Fibroblast of lung (primary cell): ENCODE data around the gene PRRX2. TPM values are rescaled to one million over a fixed set of nuclear protein-coding genes. Genes with fewer than 3 reads are reported as not detected.
"Not testable (repeated sequence)": the region's sequence is repeated elsewhere in the genome, so short reads cannot be mapped to it uniquely, and the experiment has no call there.

Experiments used
- DNase-seq, 2 donors: peaks; one replicate each; pipeline versions ENCODE4 v3.0.0 to v3.0.0-alpha.2; 2010; ENCODE audit warnings: low read depth in 2 of 2
- H2AFZ ChIP-seq: 2 replicates; pipeline ENCODE4 v1.5.1; 2012; ENCODE audit warnings: low read length, control low read depth, inconsistent platforms
- H3K27ac ChIP-seq: 2 replicates; pipeline ENCODE4 v1.5.1; 2011; ENCODE audit warnings: low read length, control low read depth; ENCODE audit not compliant: insufficient read depth
- H3K27me3 ChIP-seq: 2 replicates; pipeline ENCODE4 v1.5.1; 2011; ENCODE audit warnings: mild to moderate bottlenecking, low read length; ENCODE audit not compliant: control insufficient read depth, insufficient read depth
- H3K36me3 ChIP-seq: 2 replicates; pipeline ENCODE4 v1.5.1; 2011; ENCODE audit warnings: low read length; ENCODE audit not compliant: control insufficient read depth, insufficient read depth
- H3K4me1 ChIP-seq: 2 replicates; pipeline ENCODE4 v1.5.1; 2011; ENCODE audit warnings: low read length; ENCODE audit not compliant: control insufficient read depth, insufficient read depth; ENCODE audit errors: extremely low read depth
- H3K4me2 ChIP-seq: 2 replicates; pipeline ENCODE4 v1.5.1; 2011; ENCODE audit warnings: low read length, control low read depth; ENCODE audit not compliant: insufficient read depth; ENCODE audit errors: extremely low read depth
- H3K4me3 ChIP-seq, 4 experiments: fragments of 200-600 bp in 1 of 4; sonication (generic) in 1 of 4; replicated peaks in 1 of 4; 2 replicates each; pipeline ENCODE4 v1.5.1; 2011 to 2016; ENCODE audit warnings: low read length in 4 of 4, low read depth in 3 of 4, mild to moderate bottlenecking in 3 of 4, control low read depth in 2 of 4, inconsistent platforms in 1 of 4, mixed read lengths in 1 of 4; ENCODE audit not compliant: insufficient read depth in 1 of 4; ENCODE audit errors: control extremely low read depth in 1 of 4
- H3K79me2 ChIP-seq: 2 replicates; pipeline ENCODE4 v1.5.1; 2012; ENCODE audit warnings: mild to moderate bottlenecking, low read length, inconsistent platforms; ENCODE audit not compliant: control insufficient read depth, insufficient read depth
- H3K9ac ChIP-seq: 2 replicates; pipeline ENCODE4 v1.5.1; 2011; ENCODE audit warnings: mild to moderate bottlenecking, low read length, control low read depth; ENCODE audit not compliant: insufficient read depth
- H3K9me3 ChIP-seq: 2 replicates; pipeline ENCODE4 v1.5.1; 2012; ENCODE audit warnings: low read depth, low read length; ENCODE audit not compliant: control insufficient read depth, insufficient read depth
- H4K20me1 ChIP-seq: 2 replicates; pipeline ENCODE4 v1.5.1; 2011; ENCODE audit warnings: low read length; ENCODE audit not compliant: control insufficient read depth, insufficient read depth; ENCODE audit errors: extremely low read depth
- CTCF ChIP-seq, 2 donors: IDR thresholded peaks in 1 of 2; conservative IDR thresholded peaks in 1 of 2; 1 replicate in 1 of 2; 2 replicates in 1 of 2; pipeline ENCODE4 v1.5.1; 2011 to 2012; ENCODE audit warnings: low read length in 2 of 2, control low read depth in 1 of 2, inconsistent platforms in 1 of 2, low read depth in 1 of 2, mild to moderate bottlenecking in 1 of 2
- EZH2 ChIP-seq: IDR thresholded peaks from 2 replicates; pipeline ENCODE4 v1.5.1; 2012; ENCODE audit warnings: low read length, control low read depth, mild to moderate bottlenecking; ENCODE audit errors: missing control alignments
- polyA plus RNA-seq, 2 donors: library from polyadenylated mRNA; depleted of rRNA in 1 of 2; stranded (reverse) in 1 of 2; unstranded in 1 of 2; fragments of >200 nt; gene quantifications; 2 replicates each; pipeline ENCODE4 v1.2.1, GENCODE V29; 2011 to 2012; ENCODE audit warnings: missing spikeins in 1 of 2
- total RNA-seq: library from RNA; depleted of rRNA; stranded (reverse); fragments of >200 nt; gene quantifications from 2 replicates; pipeline ENCODE4 v1.2.1, GENCODE V29; 2014

PRRX2 gene
- total and polyA plus RNA-seq, 2 donors (not counting 1 experiment from before 2014, with no cell fraction given): 4.4 to 11.7 TPM

- peak; percentile 34 to 61 for DNase-seq
- Histone ChIP-seq H3K9me3 (no peaks in the 10 kb centered on the region), H3K27me3 (no peaks in the 10 kb centered on the region), H3K4me3 (no peak overlapping the region), H2AFZ (no peak overlapping the region), H3K79me2 (no peaks in the 10 kb centered on the region), H3K4me1 (peaks cover 18% of the 10 kb centered on the region), H3K4me2 (no peak overlapping the region), H3K9ac (no peak overlapping the region), H3K27ac (no peak overlapping the region), H3K36me3 (no peaks in the 10 kb centered on the region), H4K20me1 (no peaks in the 10 kb centered on the region)
- TF ChIP-seq CTCF (conservative IDR thresholded peaks at IDR 0.05 in 1 of 2, IDR thresholded peaks at IDR 0.05 in 1 of 2; ENCODE audit: low read depth in 1 of 2, low read length in 2 of 2): no peak
- TF ChIP-seq EZH2: no peak
Measured at GRCh38 chr9:129748249-129748648, 82.8 kb downstream of the PRRX2 start.

DNA sequence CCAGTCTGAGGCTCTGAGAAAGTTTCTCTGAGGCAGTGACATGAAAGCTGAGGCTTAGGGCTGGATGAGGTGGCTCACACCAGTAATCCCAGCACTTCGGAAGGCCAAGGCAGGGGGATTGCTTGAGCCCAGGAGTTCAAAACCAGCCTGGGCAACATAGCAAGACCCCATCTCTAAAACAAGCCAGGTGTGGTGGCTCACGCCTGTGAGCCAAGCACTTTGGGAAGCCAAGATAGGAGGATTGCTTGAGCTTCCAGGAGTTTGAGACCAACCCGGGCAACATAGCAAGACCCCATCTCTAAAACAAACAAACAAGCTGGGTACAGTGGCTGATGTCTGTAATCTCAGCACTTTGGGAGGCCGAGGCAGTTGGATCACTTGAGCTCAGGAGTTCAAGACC, 83.6 kb downstream of the PRRX2 start:
- H3K79me2 ChIP-seq, H3K9ac ChIP-seq, H3K36me3 ChIP-seq, H3K9me3 ChIP-seq, H3K27me3 ChIP-seq, H3K4me2 ChIP-seq, H3K4me3 ChIP-seq, H3K27ac ChIP-seq, DNase-seq, H2AFZ ChIP-seq, H4K20me1 ChIP-seq: not testable (repeated sequence)
- H3K4me1 ChIP-seq: peaks cover 19% of the 10 kb centered on the region

- no peak overlapping the region for H3K4me3 ChIP-seq
- no peaks in the 10 kb centered on the region for H3K9me3 ChIP-seq
- H3K27me3 ChIP-seq: no peaks in the 10 kb centered on the region
- no peaks in the 10 kb centered on the region for H3K79me2 ChIP-seq
- no peak overlapping the region for H3K4me2 ChIP-seq
- H4K20me1 ChIP-seq: no peaks in the 10 kb centered on the region
- no peak overlapping the region for H3K27ac ChIP-seq
- H3K36me3 ChIP-seq: no peaks in the 10 kb centered on the region
- no peak for DNase-seq
- no peak for TF ChIP-seq CTCF (conservative IDR thresholded peaks at IDR 0.05 in 1 of 2, IDR thresholded peaks at IDR 0.05 in 1 of 2; ENCODE audit: low read depth in 1 of 2, low read length in 2 of 2)
- no peak for TF ChIP-seq EZH2
- no peak overlapping the region for H2AFZ ChIP-seq
- peaks cover 19% of the 10 kb centered on the region for H3K4me1 ChIP-seq
- H3K9ac ChIP-seq: no peak overlapping the region
Measured at GRCh38 chr9:129749575-129749974, 84.1 kb downstream of the PRRX2 start.
